GM21447 (cell line): ENCODE results near the gene PBLD.

Experiments used
- ATAC-seq: cut with Tn5 transposase; IDR thresholded peaks from one replicate; pipeline ENCODE4 v1.9.1; 2021; ENCODE audit not compliant: unreplicated experiment

Gene PBLD

GRCh38 chr10:68239069-68239468 is 93.7 kb downstream of the PBLD start:
- no peak for ATAC-seq

- no peak for ATAC-seq
Measured at GRCh38 chr10:68238371-68238770, 94.4 kb downstream of the PBLD start.

GRCh38 chr10:68237173-68237572 is 95.6 kb downstream of the PBLD start:
- no peak for ATAC-seq

- no peak for ATAC-seq
Measured at GRCh38 chr10:68235581-68235980, 97.1 kb downstream of the PBLD start.

- ATAC-seq = no peak
Measured at GRCh38 chr10:68235111-68235510, 97.6 kb downstream of the PBLD start.

- ATAC-seq = no peak
Measured at GRCh38 chr10:68233046-68233445, 99.7 kb downstream of the PBLD start.
